ENCODE results near the gene RNF207. TPM values are rescaled to one million over a fixed set of nuclear protein-coding genes. Genes with fewer than 3 reads are reported as not detected.

The RNF207 gene
- total RNA-seq, 4 donors from 2014 or later = 2.1 to 41.1 (median 20.5) TPM

GRCh38 chr1:6168947-6169586 is 36.9 kb upstream of the RNF207 start:
- Histone ChIP-seq H3K27me3 (no peaks in the 10 kb centered on the region), H3K27ac (no peak overlapping the region), H3K9me3 (no peaks in the 10 kb centered on the region), H3K4me3 (no peak overlapping the region), H3K4me1 (no peaks in the 10 kb centered on the region), H3K36me3 (no peaks in the 10 kb centered on the region)
- DNase-seq = no peak
- TF ChIP-seq POLR2A (IDR thresholded peaks at IDR 0.05) = no peak
- TF ChIP-seq, protein P1, sequence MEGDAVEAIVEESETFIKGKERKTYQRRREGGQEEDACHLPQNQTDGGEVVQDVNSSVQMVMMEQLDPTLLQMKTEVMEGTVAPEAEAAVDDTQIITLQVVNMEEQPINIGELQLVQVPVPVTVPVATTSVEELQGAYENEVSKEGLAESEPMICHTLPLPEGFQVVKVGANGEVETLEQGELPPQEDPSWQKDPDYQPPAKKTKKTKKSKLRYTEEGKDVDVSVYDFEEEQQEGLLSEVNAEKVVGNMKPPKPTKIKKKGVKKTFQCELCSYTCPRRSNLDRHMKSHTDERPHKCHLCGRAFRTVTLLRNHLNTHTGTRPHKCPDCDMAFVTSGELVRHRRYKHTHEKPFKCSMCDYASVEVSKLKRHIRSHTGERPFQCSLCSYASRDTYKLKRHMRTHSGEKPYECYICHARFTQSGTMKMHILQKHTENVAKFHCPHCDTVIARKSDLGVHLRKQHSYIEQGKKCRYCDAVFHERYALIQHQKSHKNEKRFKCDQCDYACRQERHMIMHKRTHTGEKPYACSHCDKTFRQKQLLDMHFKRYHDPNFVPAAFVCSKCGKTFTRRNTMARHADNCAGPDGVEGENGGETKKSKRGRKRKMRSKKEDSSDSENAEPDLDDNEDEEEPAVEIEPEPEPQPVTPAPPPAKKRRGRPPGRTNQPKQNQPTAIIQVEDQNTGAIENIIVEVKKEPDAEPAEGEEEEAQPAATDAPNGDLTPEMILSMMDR (IDR thresholded peaks at IDR 0.05) = no peak
- intact Hi-C loops (cut with DNase I; ENCODE audit: low total_unique reads) = no loop called here

DNA sequence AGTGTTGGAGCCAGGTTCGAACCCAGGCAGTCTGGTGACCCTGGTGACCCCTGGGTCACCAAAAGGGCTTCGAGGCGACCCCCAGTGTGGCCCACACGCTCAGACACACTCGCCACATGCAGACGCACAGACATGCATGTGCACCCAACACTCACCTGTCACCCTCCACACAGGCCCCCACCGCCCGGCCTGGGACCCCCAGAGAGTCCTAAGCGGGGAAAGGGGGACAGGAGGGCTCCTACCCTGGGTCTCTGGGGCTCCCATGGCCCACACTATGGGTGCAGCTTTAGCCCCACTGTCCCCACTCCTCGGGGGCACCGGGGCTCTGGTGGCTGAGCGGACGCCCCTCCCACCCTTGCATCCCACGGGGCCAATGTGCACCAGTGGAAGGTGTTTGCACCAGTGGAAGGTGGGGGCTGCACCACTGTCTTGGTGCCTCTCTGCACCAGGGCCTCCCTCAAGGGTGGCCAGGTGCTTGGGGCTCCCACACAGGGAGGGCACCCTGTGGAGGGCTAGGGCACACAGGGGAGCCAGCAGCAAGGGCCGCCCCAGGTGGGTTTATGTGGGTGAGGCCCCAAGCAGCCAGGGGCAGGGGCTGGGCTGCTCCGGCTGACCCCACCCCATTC is 35.7 kb upstream of the RNF207 start:
- no peak overlapping the region for H3K4me3 ChIP-seq
- H3K27ac ChIP-seq = no peak overlapping the region
- TF ChIP-seq POLR2A (IDR thresholded peaks at IDR 0.05) = no peak
- TF ChIP-seq, protein P1 (IDR thresholded peaks at IDR 0.05) = no peak
- no peaks in the 10 kb centered on the region for H3K9me3 ChIP-seq
- intact Hi-C loops (cut with DNase I; ENCODE audit: low total_unique reads) = no loop called here
- H3K4me1 ChIP-seq = no peaks in the 10 kb centered on the region
- DNase-seq = no peak
- no peaks in the 10 kb centered on the region for H3K36me3 ChIP-seq
- H3K27me3 ChIP-seq = no peaks in the 10 kb centered on the region

DNA sequence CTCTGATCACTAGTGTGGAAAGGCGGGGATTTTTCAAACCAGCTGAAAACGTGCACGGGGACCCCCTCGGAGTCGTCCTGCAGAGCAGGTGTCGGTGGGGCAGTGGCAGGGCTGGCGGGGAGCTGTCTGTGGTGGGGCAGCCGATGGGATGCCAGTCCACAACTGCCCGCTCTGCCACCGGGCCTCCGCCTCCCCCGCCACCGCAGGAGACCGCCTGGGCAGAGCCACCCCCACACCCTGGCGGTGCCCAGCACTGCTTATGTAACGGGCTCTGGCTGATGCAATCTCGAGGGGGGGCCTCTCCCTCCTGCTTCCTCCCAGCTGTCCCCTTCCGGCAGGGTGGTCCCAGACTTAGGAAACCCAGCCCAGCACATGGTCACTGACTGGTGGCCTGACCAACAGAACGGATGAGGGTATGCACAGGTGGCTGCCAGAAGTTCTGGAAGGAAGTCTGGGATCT is 35.1 kb upstream of the RNF207 start:
- no peaks in the 10 kb centered on the region for H3K9me3 ChIP-seq
- TF ChIP-seq, protein P1 (IDR thresholded peaks at IDR 0.05) = no peak
- no peak for TF ChIP-seq POLR2A (IDR thresholded peaks at IDR 0.05)
- no peaks in the 10 kb centered on the region for H3K27me3 ChIP-seq
- H3K4me3 ChIP-seq = no peak overlapping the region
- no peaks in the 10 kb centered on the region for H3K4me1 ChIP-seq
- H3K36me3 ChIP-seq = no peaks in the 10 kb centered on the region
- intact Hi-C loops (cut with DNase I; ENCODE audit: low total_unique reads) = no loop called here
- no peak overlapping the region for H3K27ac ChIP-seq
- DNase-seq = no peak

- Histone ChIP-seq H3K9me3 (no peaks in the 10 kb centered on the region), H3K27me3 (peaks cover 0 to 4% of the 10 kb centered on the region in 2 donors), H3K36me3 (no peaks in the 10 kb centered on the region), H3K4me1 (no peaks in the 10 kb centered on the region), H3K4me3 (no peak overlapping the region), H3K27ac (no peak overlapping the region)
- intact Hi-C loops (cut with DNase I; ENCODE audit: low total_unique reads) = no loop called here
- no peak for DNase-seq
- TF ChIP-seq POLR2A (IDR thresholded peaks at IDR 0.05) = no peak
- TF ChIP-seq, protein P1 (IDR thresholded peaks at IDR 0.05) = no peak
Measured at GRCh38 chr1:6171548-6172124, 34.3 kb upstream of the RNF207 start.

- TF ChIP-seq, protein P1 (IDR thresholded peaks at IDR 0.05) = no peak
- no peak for TF ChIP-seq POLR2A (IDR thresholded peaks at IDR 0.05)
- no peak overlapping the region for H3K4me3 ChIP-seq
- H3K9me3 ChIP-seq = no peaks in the 10 kb centered on the region
- no peak for DNase-seq
- intact Hi-C loops (cut with DNase I; ENCODE audit: low total_unique reads) = no loop called here
- H3K27ac ChIP-seq = no peak overlapping the region
- H3K36me3 ChIP-seq = no peaks in the 10 kb centered on the region
- no peaks in the 10 kb centered on the region for H3K4me1 ChIP-seq
- H3K27me3 ChIP-seq = peaks cover under 1 to 10% of the 10 kb centered on the region in 2 donors
Measured at GRCh38 chr1:6172549-6172948, 33.4 kb upstream of the RNF207 start.
